ENCODE results near the gene CAMSAP3.
"Not testable (repeated sequence)": the region's sequence is repeated elsewhere in the genome, so short reads cannot be mapped to it uniquely, and the experiment has no call there.

Gene CAMSAP3

DNA sequence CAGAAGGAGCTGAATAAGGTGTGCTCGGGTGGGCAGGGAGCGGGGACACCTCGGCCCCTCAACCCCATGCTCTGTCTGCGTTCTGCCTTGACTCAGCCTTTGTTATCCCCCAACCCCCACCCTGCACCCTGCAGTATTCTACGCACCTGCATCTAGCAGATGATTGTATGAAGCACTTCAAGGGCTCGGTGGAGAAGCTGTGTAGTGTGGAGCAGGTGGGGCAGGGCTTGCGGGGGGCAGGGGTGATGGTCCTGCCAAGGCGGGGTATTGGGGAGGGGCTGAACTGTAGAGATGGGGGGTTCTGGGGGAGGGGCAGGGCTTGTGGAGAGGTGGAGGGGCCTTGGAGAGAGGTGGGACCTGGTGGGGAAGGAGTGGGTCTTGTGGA is 47.4 kb downstream of the CAMSAP3 start:
- TF ChIP-seq, protein P1, sequence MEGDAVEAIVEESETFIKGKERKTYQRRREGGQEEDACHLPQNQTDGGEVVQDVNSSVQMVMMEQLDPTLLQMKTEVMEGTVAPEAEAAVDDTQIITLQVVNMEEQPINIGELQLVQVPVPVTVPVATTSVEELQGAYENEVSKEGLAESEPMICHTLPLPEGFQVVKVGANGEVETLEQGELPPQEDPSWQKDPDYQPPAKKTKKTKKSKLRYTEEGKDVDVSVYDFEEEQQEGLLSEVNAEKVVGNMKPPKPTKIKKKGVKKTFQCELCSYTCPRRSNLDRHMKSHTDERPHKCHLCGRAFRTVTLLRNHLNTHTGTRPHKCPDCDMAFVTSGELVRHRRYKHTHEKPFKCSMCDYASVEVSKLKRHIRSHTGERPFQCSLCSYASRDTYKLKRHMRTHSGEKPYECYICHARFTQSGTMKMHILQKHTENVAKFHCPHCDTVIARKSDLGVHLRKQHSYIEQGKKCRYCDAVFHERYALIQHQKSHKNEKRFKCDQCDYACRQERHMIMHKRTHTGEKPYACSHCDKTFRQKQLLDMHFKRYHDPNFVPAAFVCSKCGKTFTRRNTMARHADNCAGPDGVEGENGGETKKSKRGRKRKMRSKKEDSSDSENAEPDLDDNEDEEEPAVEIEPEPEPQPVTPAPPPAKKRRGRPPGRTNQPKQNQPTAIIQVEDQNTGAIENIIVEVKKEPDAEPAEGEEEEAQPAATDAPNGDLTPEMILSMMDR (IDR thresholded peaks at IDR 0.05; ENCODE audit: insufficient read depth, low read depth, low read length, missing control alignments) = no peak
- DNase-seq (ENCODE audit: low read depth) = no peak
- no peak overlapping the region for H3K4me3 ChIP-seq (ENCODE audit: low read depth, low read length)

DNA sequence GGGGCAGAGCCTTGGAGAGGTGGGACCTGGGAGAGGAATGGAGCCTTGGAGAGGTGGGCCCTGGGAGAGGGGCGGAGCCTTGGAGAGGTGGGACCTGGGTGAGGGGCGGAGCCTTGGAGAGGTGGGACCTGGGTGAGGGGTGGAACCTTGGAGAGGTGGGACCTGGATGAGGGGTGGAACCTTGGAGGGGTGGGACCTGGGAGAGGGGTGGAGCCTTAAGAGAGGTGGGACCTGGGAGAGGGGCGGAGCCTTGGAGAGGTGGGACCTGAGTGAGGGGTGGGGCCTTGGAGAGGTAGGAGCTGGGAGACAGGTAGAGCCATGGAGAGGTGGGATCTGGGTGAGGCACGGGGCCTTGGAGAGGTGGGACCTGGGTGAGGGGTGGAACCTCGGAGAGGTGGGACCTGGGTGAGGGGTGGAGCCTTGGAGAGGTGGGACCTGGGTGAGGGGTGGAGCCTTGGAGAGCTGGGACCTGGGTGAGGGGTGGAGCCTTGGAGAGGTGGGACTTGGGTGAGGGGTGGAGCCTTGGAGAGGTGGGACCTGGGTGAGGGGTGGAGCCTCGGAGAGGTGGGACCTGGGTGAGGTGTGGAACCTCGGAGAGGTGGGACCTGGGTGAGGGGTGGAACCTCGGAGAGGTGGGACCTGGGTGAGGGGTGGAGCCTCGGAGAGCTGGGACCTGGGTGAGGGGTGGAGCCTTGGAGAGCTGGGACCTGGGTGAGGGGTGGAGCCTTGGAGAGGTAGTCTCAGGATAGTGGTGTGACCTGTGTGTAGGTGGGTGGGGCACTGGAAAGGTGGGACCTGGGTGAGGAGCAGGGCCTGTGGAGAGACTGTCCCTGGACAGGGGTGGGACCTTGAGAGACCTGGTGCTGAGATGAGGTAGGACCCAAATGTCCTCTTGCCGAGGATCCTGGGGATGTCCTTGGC is 48.2 kb downstream of the CAMSAP3 start:
- H3K4me3 ChIP-seq (ENCODE audit: low read depth, low read length) = not testable (repeated sequence)

DNA sequence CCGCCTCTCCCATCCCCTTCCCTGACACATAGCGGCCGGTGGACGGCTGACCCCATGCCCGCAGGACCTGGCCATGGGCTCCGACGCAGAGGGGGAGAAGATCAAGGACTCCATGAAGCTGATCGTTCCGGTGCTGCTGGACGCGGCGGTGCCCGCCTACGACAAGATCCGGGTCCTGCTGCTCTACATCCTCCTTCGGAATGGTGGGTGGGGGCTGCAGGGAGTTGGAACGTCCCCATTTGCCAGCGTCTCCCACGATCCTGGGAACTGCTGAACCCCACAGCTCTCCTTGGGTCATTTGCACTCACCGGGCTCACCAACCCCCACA is 48.9 kb downstream of the CAMSAP3 start:
- DNase-seq (ENCODE audit: low read depth) = no peak
- no peak overlapping the region for H3K4me3 ChIP-seq (ENCODE audit: low read depth, low read length)
- TF ChIP-seq, protein P1 (IDR thresholded peaks at IDR 0.05; ENCODE audit: insufficient read depth, low read depth, low read length, missing control alignments) = no peak

More for the DNA sequence above, 48.2 kb downstream of the CAMSAP3 start:
- peak; percentile 70 for DNase-seq (ENCODE audit: low read depth)

DNA sequence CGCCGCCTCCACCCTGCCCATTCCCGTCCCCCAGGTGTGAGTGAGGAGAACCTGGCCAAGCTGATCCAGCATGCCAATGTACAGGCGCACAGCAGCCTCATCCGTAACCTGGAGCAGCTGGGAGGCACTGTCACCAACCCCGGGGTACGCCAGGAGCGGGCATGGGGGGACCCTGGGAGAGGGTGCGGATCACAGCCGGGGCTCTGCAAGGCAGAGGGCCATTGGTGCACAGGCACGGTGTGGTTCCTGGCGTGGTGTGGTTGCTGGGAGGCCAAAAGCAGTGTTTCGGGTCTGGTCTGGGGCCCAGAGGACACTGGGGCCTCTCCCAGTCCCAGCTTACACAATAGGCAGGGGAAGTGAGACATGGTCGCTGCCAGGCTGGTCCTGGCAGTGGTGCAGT is 49.5 kb downstream of the CAMSAP3 start:
- TF ChIP-seq, protein P1 (IDR thresholded peaks at IDR 0.05; ENCODE audit: insufficient read depth, low read depth, low read length, missing control alignments) = no peak
- no peak overlapping the region for H3K4me3 ChIP-seq (ENCODE audit: low read depth, low read length)
- DNase-seq (ENCODE audit: low read depth) = no peak

DNA sequence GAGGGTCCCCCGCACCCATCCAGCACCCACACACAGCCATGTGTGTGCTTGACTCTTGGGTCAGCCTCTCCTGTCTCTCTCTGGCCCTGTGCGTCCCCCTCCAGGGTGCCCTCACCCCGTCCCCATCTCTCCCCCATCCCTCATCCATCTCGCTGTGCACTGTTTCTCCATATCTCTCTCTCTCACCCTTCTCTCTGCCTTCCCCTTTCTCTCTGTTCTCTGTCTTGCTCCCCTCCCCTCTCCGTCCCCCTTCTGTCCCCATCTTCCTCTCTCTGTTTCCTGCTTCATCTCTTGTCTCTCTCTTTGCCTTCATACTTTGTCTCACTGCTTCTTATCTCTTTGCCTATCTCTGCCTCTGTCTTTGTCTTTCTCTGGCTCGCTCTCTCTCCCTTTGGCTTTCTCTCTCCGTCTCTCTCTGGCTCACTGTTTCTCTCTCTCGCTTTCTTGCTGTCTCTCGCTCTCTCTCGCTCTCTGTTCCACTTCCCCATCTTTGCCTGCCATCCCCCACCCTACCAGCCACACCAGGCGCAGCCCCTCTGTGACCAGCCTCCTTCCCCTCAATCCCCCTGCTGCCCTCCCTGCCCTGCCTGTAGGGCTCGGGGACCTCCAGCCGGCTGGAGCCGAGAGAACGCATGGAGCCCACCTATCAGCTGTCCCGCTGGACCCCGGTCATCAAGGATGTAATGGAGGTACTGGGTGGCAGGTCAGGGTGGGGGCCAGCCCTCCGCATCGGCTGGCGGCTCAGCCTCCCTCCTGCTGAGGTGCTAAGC is 50.2 kb downstream of the CAMSAP3 start:
- DNase-seq (ENCODE audit: low read depth) = no peak
- TF ChIP-seq, protein P1 (IDR thresholded peaks at IDR 0.05; ENCODE audit: insufficient read depth, low read depth, low read length, missing control alignments) = no peak
- no peak overlapping the region for H3K4me3 ChIP-seq (ENCODE audit: low read depth, low read length)

DNA sequence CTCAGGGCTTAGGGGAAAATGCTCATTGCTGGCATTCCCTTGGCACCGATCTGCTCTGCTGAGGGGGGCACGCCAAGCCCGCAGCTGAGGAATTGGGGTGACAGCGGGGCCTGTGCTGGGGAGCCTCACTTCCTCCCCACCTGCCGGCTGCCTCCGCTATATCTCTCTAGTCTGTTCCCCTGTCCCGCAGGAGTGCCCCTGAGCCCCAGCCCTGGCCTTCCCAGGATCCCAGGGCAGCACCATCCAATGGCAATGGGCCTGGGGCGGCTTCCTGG is 50.7 kb downstream of the CAMSAP3 start:
- no peak overlapping the region for H3K4me3 ChIP-seq (ENCODE audit: low read depth, low read length)
- no peak for DNase-seq (ENCODE audit: low read depth)
- TF ChIP-seq, protein P1 (IDR thresholded peaks at IDR 0.05; ENCODE audit: insufficient read depth, low read depth, low read length, missing control alignments) = no peak

DNA sequence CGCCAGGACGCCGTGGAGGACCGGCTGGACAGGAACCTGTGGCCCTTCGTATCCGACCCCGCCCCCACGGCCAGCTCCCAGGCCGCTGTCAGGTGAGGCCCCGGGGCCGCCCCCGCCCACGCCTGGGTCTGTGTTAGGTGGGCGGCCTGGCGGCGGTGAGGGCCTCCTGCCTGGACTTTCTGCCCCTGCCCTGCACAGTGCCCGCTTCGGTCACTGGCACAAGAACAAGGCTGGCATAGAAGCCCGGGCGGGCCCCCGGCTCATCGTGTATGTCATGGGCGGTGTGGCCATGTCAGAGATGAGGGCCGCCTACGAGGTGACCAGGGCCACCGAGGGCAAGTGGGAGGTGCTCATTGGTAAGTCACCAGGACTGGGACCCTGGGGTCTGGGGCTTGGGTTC is 51.5 kb downstream of the CAMSAP3 start:
- H3K4me3 ChIP-seq (ENCODE audit: low read depth, low read length) = no peak overlapping the region
- no peak for DNase-seq (ENCODE audit: low read depth)
- TF ChIP-seq, protein P1 (IDR thresholded peaks at IDR 0.05; ENCODE audit: insufficient read depth, low read depth, low read length, missing control alignments) = no peak

Data from GM12865 (cell line).